GM18520 (cell line): ENCODE results near the gene CHSY1.

Source experiments
- ATAC-seq: cut with Tn5 transposase; IDR thresholded peaks from one replicate; pipeline ENCODE4 v1.9.1; 2021; ENCODE audit not compliant: unreplicated experiment

The CHSY1 gene

DNA sequence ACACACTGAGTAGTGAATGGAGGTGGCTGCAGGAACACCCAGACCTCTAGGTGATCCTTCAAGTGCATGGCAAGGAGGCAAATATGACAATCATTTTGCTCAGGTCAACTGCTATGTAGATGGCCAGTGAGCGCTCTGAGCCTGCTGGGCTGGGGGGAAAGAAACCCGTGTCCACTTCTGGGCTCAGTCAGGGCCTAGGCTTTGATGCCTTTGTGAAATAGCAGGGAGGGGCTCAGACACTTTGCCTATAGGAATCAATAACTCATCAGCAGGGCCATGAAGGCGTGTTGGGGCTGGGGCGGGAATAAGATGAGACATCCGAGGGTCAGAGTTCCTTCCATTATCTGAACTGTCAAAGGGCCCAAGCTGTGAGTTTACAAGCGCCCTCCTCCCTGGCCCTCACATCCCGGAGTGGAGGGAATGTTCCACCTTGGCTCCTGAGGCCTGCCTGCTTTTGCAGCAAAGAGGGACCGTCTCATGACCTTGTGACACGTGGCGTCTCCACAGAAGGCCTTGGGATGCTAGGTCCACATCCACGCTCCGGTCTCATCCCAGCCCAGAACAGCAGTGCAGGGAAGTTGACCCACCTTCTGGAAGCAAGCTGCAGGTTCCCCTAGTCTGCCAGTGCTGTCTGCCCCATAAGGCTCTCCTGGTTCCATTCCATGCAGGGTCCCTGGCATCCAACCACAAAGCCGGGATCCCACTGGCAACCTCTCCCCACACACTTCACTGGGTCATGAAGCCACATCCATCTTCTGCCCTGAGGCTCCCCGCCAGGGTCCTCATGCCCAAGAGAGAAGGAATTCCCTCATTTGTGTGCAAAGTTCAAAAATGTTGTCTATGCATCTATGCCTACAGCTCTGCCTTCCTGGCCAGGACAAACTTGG, 78.4 kb downstream of the CHSY1 start:
- ATAC-seq = no peak

DNA sequence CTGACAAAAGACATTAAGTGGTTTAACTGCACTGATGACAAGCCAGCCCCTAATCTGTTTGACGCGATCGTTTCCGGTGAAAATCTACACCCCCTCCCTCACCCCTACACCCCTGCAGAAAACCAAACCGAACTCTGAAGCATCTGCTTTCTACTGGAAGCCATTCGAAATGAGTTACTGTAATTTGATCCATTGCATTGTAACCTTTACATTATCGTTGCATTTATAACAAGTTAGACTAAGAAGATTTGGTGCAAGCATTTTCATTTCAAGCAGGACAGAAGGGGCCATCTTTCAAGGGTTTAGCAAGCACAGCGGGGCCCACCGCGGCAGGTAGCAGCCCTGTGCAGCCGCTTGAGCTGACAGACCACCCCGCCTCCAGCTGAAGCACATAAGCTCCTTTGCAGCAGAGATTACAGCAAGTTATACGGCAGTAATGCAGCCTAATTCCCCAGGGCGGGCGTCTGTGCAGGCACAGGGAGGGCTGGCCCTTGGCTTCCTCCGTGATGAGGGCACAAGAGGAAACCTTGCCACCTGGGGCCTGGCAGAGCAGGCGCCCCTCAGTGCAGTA, 79.3 kb downstream of the CHSY1 start:
- ATAC-seq = no peak

DNA sequence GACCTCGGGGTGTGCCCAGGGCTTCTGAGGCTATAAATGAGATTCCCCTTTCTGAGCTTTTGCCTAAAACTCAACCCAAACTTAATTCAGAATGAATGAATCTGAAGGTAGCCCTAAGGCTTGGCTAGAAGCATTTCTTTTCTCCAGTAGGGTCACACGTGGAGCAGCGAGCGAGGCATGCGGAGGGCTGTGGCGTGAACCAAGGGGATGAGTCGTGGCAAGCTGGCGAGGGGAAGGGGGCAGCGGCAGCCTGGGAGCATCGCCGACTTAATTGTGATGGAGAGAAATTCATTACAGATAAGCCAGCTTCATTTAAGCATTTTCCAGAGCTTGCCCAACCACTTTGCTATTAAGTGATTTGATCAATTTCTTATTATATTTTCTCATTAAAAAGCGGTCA, 79.9 kb downstream of the CHSY1 start:
- no peak for ATAC-seq

DNA sequence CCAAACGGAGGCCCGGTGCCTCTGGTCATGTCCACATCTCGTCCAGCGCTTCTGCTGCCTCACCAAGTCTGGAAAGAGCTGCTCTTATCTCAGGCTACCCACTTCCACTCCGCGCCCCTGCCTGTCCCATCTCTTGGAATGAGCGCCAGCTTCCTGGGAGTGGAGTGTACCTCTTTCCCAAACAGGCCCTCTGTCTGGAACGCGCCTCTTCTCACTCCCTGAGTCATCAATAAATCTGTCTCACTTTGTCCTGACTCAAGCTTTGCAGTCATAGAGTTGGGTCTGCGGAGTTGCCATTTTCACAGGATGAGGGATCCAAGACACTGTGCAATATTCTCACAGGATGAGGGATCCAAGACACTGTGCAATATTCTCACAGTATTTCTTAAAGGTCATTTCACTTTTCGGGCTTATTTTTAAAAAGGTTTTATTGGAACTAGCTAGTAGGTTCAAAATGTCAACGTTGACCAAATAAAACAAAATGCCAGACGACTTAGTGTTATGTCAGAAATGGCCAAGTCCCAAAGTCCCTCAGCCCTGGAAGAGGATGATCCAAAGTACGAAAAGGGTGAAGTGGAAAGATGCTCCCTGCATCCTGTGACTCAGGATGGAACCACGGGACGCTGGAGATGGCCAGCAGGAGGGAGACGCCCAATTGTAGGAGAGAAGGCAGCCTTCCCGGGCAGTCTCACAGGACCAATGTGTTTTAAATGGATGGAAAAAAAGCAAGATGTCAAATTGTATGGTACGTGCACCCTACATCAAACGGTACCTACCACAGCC, 81.1 kb downstream of the CHSY1 start:
- no peak for ATAC-seq

DNA sequence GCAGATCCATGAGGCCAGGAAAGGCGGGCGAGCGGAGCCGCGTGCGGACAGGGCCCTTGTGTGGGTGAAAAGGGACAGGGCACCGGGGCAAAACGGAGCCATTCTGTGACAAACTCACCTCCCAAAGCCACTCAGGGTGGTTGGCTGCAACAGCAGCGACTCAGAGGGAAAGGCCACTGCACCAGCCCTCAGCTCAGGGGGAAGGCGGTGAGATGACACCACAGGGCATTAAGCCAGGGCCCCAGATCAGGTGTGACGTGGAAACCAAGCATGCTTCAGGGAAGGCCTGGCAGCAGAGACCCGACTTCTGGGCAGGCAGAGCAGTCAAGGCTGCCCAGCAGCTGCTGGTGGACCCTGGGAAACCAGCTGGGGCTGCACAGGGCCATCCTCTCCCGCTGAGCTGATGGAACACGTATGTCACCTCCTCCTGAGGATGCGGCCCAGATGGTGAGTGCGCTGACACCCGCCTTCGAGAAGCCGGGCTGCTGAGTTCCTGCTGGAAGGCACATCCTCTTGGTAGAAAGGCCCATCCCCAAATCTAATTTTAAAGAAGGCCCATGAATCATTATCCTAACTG, 82.3 kb downstream of the CHSY1 start:
- no peak for ATAC-seq

DNA sequence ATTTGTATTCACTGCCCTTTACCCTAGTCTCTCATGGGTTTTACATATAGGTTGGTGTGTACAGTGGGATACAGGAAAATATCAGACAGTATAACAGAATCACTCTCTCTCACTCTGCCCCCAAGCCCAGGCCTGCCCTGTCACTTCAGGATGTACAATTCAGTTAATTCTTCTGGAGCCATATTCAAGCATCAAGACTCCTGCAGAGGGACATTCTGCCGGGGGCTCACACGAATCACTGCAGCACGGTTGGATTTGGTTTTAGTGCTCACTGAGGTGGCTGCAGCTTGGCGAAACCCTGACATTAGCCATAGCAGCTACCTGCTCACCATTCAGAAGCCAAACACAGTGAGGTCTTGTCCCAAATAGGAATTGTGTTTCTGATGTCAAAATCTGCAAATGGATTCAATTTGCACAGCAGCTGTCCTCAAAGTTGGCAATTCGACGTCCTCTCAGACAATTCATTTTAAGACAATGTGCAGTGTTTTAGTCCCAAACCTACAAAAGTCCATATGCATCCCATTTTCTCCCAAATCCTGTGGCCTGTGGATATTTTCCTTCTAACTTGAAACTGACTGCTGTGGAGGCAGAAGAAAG, 82.9 kb downstream of the CHSY1 start:
- no peak for ATAC-seq

DNA sequence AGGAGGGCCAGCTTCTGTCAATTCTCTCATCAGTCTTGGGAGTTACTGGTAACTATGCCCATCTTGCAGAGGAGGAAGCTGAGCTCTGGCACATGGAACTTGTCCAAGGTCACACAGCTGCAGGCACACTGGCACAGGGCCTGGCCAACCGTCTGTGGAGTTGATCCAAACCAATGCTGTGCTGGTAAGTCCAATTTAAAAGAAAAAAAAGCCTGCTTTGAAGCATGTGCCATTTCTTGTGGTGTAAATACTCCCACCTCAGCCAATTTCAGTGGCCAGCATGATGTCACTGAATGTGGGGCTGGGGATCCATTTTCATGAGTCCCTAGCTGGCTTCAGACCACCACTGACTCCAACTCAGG, 83.4 kb downstream of the CHSY1 start:
- no peak for ATAC-seq

DNA sequence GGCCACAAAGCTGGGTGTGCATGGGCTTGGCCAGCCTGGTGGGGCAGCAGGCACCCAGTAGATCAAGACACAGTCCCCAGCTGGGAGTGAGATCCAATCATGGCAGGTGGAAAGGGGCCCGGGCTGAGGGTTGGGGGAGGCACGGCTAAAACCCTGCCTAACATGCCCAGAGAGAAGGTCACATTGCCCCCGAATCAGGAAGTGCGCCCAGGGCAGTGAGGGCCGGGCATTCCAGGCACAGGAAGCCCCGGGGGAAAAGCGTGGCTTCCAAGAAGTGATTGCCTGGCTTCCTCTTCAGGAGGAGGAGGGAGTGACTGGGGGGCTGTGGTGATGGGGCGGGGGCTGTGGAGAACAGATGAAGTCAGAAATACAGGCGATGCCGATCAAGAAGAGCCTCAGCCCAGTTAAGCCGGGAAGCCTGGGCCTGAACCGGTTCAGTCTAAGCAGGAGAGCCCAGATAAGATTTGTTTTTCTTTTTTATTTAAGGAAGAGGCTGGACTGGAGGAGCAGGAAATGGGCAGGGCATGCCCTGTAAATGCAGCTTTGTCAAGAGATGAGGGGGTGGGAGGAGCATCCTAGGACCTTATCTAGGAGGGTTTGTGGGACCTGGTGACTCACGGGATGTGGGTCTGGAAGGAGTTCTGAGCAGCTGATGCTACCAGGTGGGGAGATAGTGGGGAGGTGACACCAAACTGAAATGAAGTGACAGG, 83.9 kb downstream of the CHSY1 start:
- ATAC-seq = no peak

DNA sequence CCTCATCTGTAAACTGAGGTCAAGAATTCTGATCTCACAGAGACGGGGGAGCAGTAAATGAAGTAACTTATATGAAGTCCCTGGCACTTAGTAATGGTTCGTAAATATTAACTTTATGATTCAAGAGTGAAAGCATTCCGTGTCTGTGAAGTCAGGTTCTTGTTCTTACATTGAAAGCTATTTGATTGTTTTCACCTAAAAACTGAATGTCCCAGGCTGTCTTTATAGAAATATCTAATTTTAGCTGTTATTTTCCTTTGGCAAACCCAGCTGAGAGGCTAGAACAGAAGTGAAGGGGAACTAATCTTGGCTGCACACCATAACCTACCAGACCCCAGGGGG, 84.5 kb downstream of the CHSY1 start:
- ATAC-seq = no peak

DNA sequence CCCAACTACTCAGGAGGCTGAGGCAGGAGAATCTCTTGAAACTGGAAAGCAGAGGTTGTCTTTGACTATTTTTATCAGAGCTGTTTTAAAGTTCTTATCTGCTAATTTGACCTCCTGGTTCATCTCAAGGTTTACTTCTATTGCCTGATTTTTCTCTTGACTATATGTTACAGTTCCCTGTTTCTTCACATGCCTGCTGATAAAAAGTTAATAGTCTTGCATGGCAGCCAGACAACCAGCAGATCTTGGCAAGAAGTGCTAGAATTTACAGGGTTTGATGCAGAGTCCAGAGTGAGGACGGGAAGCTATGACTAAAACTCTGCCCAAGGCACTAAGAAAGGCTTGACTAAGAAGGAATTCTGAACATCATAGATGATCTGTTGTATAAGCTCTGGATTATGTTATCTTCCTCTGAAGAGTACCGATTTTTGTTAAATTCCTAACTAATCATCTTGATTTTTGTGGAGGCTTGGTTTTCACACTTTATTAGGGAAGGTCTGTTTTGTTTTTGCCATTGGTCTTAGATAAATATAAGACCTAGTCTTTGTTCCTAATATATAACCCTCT, 85.9 kb downstream of the CHSY1 start:
- ATAC-seq = no peak

DNA sequence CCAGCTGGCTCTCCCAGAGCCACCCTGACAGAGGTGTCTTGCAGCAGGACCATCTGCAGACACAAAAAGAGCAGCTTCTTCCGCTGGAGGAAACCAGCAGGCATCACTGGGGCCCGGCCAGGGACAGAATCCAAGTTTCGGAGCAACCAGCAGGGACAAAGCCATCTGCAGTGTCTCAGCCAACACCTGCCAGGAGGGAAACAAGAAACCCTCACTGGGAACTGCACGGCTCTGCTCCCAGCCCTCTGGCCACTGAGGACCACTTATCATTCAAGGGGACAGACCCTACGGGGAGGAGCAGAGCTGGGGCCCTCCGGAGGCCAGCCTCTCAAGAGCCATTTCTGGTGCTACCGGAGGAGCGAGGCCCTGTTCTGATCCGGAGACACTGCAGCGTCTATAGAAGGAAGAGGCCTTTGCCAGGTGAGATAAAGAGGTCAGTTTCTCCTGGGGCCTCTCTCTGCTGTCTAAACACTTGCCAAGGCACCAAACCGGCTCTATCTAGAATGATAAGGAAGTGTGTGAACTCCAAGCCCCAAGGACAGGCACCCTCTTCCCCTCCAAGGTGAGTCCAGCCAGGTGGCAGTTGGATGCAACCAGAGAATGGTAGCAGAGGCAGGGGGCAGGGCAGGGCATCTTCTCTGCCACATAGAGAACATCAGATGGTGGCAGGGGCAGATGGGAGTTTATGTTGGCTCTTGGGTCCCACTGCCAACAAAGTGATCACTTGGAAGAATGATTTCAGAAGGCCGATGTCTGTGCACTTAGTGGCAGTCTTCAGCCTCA, 89.0 kb downstream of the CHSY1 start:
- no peak for ATAC-seq

DNA sequence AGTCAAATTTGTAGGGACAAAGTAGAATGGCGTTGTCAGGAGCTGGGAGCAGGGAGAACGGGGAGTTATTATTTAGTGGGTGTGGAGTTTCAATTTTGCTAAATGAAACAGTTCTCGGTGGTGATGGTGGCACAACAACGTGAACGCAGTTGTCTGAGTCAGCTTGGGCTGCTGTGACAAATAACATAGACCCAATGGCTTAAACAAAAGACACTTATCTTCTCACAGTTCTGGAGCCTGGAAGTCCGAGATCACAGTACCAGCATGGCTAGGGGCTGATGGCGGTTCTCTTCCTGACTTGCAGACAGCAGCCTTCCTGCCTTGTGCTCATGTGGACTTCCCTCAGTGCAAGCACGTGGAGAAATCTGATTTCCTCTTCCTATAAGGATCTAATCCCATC, 90.2 kb downstream of the CHSY1 start:
- no peak for ATAC-seq

DNA sequence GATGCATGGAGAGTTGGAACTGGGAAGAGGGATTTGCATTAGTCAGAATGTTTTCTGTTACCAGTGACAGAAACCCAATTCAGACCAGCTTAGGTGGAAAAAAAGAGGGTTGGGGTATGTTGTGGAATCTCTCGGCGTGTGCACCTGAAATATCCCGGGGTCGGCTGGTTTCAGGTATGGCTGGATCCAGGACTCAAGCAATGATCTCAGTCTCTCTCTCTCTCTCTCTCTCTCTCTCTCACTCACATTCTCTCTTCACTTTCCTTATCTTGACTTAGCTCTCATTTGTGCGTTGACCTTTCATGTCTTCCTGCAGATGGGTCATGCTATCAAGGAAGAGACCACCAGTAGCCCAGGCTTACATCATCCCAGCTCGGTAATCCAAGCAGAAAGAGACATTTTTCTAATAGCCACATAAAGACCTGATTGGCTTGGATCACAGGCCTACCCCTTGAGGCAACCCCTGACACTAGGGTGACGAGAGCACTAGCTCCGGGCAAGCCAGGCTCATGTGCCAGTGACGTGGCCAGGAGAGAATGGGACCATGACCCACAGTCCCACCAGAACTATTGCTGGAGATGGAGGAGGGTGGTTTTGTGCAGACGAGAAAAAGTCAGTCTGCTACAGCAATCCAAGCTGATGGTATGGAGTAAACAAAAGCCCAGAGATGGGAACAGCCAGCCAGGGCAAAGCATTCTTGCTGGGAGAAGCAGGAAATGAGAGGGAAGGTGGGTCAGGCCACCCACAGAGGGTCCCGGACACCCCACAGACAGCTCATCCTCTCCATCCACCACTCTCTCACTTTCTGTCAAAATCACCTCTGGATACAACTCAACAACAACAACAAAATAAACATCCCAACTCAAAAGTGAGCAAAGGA, 91.7 kb downstream of the CHSY1 start:
- ATAC-seq = no peak

DNA sequence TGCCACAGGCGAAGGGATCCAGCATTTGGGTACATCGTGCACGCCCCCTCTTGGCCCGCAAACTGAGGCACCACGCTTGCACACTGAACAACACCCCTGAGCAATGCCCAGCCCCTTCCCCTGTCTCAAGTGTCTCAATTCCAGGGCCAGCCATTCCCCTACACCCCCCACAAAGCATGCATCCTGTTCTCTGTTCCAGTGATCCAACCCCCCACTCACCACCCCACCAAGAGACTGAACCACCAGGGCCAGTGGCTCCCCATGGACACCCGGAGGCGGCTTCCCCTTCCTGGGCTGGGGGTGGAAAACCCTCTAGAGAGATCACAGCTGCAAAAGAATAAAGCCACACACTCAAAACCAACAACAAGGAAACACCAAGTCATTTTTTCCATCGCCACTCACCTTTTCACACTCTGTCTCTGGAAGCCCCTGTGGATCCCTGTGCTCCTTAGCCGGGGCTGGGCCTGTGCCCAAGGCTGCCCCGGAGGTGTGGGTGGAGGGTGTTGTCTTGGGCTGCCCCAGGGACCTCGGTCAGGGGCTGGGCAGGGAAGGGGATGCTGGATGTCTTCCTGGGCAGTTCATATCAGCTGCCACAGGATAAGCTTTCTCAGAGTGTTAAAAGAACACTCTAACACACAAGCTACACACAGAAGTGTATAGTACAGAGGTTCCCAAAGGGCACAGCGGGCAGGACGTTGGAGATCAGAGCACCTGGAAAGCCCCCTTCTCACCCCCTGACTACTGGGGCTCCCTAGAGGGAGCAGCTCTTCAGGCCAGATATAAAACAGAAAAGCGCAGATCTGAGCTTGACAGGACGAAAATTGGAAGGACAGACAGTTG, 92.5 kb downstream of the CHSY1 start:
- ATAC-seq = no peak

DNA sequence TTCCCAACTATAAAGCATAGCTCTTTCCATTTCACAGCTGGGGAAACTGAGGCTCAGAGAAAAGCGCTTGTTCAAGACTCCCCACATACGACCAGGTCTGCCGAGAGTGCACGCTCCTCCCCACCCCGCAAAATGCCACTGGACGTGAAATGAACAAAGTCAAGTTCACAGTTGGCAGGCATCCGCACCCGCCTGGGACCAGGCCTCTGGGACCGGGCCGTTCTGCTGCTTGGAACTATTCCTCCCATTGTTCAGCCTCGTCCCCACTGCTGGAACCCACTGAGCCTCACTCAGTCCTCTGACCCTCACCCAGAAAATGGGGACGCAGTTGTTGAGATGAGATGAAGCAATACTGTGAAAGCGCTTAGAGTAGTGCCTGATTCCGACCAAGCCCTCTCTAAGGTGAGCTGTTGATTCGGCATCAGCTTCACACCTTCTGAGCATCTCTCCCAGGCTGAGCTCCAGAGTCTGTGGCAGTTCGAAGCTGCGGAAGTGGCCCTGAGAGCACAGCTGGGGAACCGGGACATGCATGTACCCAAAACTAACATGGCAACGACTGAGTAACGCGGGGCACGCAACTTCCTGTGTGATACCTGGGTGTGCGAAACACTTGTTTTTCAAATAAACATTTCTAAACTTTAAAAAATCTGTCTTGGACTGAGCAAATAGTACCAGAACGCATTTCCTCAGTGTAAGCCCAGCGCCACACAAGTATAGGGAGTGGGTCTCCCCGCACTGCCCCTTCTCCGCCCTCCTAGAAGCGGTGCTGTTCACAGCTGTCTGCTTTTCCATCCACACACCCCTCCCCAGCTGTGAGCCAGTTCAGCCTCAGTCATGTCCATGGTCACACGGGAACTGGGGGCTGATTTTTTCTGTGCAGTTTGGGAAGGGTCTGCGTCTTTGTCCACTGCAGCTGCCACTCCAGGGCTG, 93.4 kb downstream of the CHSY1 start:
- no peak for ATAC-seq

DNA sequence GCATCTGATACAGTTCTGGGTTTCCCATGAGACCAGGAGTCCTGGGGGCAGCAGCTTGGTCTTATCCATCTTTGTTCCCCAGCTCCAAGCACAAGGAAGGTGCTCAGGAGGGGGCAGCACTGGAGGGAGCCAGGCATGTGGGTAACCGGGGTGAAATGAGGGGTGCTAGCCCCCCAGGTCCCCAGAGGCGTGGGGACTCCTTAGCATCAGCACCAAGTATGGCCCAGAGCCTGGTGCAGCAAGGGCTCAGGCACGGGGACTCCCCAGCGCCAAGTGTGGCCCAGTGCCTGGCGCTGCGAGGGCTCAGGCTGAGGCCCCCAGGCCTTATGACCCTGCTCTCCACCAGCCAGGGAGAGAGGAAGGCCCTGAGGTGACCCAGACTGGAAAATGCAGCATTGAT, 94.1 kb downstream of the CHSY1 start:
- no peak for ATAC-seq
